ENCODE measurements around the gene GABRE.

GRCh38 chrX:151981129-151981528 lies 6.7 kb upstream of the GABRE start:
- TF ChIP-seq POLR2A (IDR thresholded peaks at IDR 0.05) (no peak), CTCF (IDR thresholded peaks at IDR 0.05) (no peak), EP300 (IDR thresholded peaks at IDR 0.05; ENCODE audit: low read depth) (no peak)

Measured in transverse colon (tissue), 3 donors.